Hepatocyte (in vitro differentiated cells): ENCODE data around the gene POU2AF3. TPM values are rescaled to one million over a fixed set of nuclear protein-coding genes. Genes with fewer than 3 reads are reported as not detected.

Source experiments
- DNase-seq: peaks from one replicate; pipeline ENCODE4 v3.0.0-alpha.2; 2016; ENCODE audit warnings: low spot score
- H2AFZ ChIP-seq: fragments of 200-600 bp; sonication (generic); 2 replicates; pipeline ENCODE4 v1.6.0; 2016; ENCODE audit warnings: antibody characterized with exemption, mild to moderate bottlenecking
- H3K27ac ChIP-seq: fragments of 200-600 bp; sonication (generic); 2 replicates; pipeline ENCODE4 v1.5.1; 2016; ENCODE audit warnings: mild to moderate bottlenecking
- H3K27me3 ChIP-seq: fragments of 200-600 bp; sonication (generic); 2 replicates; pipeline ENCODE4 v1.6.1; 2016
- H3K36me3 ChIP-seq: fragments of 200-600 bp; sonication (generic); replicated peaks from 2 replicates; pipeline ENCODE4 v1.5.1; 2016; ENCODE audit warnings: low read depth; ENCODE audit not compliant: insufficient read depth
- H3K4me1 ChIP-seq: fragments of 200-600 bp; sonication (generic); 2 replicates; pipeline ENCODE4 v1.5.1; 2016; ENCODE audit warnings: mild to moderate bottlenecking, moderate library complexity; ENCODE audit not compliant: insufficient read depth
- H3K4me2 ChIP-seq: fragments of 200-600 bp; sonication (generic); 2 replicates; pipeline ENCODE4 v1.6.0; 2016
- H3K4me3 ChIP-seq: fragments of 200-600 bp; sonication (generic); 2 replicates; pipeline ENCODE4 v1.5.1; 2016; ENCODE audit warnings: mild to moderate bottlenecking
- H3K79me2 ChIP-seq: fragments of 200-600 bp; sonication (generic); 2 replicates; pipeline ENCODE4 v1.6.0; 2017; ENCODE audit warnings: mild to moderate bottlenecking
- H3K9me2 ChIP-seq: fragments of 200-600 bp; sonication (generic); replicated peaks from 2 replicates; pipeline ENCODE4 v1.6.0; 2017; ENCODE audit warnings: mild to moderate bottlenecking; ENCODE audit not compliant: insufficient read depth
- H3K9me3 ChIP-seq: fragments of 200-600 bp; sonication (generic); 2 replicates; pipeline ENCODE4 v1.5.1; 2016; ENCODE audit warnings: low read depth, mild to moderate bottlenecking
- H4K20me1 ChIP-seq: fragments of 200-600 bp; sonication (generic); 2 replicates; pipeline ENCODE4 v1.6.0; 2016; ENCODE audit warnings: mild to moderate bottlenecking; ENCODE audit not compliant: insufficient read depth, poor library complexity, severe bottlenecking
- CTCF ChIP-seq: fragments of 200-600 bp; sonication (generic); IDR thresholded peaks from 2 replicates; pipeline ENCODE4 v1.5.1; 2016; ENCODE audit warnings: antibody characterized with exemption, mild to moderate bottlenecking; ENCODE audit not compliant: poor library complexity
- EZH2 ChIP-seq: fragments of 200-600 bp; sonication (generic); IDR thresholded peaks from 2 replicates; pipeline ENCODE4 v1.6.1; 2016; ENCODE audit warnings: antibody characterized with exemption, mild to moderate bottlenecking, borderline replicate concordance
- EZH2phosphoT487 ChIP-seq: fragments of 200-600 bp; sonication (generic); IDR thresholded peaks from one replicate; pipeline ENCODE4 v1.6.1; 2018; ENCODE audit warnings: antibody characterized with exemption, mild to moderate bottlenecking, low read depth, moderate library complexity; ENCODE audit not compliant: unreplicated experiment, severe bottlenecking
- WGBS: methylation state at CpG from one replicate; pipeline ENCODE4 v1.1.6; 2016; ENCODE audit warnings: low lambda C conversion rate; ENCODE audit errors: missing lambda C conversion rate; 5-methylcytosine and 5-hydroxymethylcytosine counted together
- polyA plus RNA-seq: library from polyadenylated mRNA; unstranded; fragments of >200 nt; fragmentation: Nextera tagmentation; extraction: Ambion mirVana; gene quantifications from 2 replicates; pipeline ENCODE4 v1.2.1, GENCODE V29; 2016
- total RNA-seq: library from RNA; depleted of rRNA; stranded (reverse); fragments of >200 nt; gene quantifications from 2 replicates; pipeline ENCODE4 v1.2.3, GENCODE V29; 2014

Gene POU2AF3
- total and polyA plus RNA-seq, 2 experiments from 2014 or later: 2.5 to 3.0 TPM

DNA sequence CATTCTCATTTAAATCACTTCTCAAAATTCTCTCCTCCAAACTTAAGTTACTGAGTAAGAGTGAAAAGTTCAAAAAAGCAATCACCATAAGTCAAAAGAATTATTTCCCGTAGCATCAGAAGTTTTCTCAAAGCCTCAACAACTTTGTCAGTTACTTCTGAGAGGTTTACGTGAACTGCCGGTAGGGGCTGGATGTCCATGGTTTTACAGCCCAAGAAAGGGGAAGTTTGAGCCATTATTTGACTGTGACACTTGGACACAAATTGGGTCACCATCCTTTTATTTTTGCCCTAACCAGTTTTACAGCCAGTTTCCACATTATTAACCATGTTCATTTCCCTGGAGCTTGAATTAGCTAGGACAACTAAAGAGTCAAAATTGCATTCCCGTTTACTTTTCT, 7.5 kb downstream of the POU2AF3 start:
- H4K20me1 ChIP-seq: no peaks in the 10 kb centered on the region
- no peaks in the 10 kb centered on the region for H3K36me3 ChIP-seq
- WGBS: 86% methylated on average over 4 of the region's 4 CpGs
- no peak overlapping the region for H3K27ac ChIP-seq
- H3K4me1 ChIP-seq: peaks cover 16% of the 10 kb centered on the region
- no peak overlapping the region for H2AFZ ChIP-seq
- H3K9me3 ChIP-seq: no peaks in the 10 kb centered on the region
- no peaks in the 10 kb centered on the region for H3K79me2 ChIP-seq
- H3K4me3 ChIP-seq: no peak overlapping the region
- no peak overlapping the region for H3K4me2 ChIP-seq
- H3K9me2 ChIP-seq: no peaks in the 10 kb centered on the region
- H3K27me3 ChIP-seq: no peaks in the 10 kb centered on the region
- TF ChIP-seq CTCF: no peak
- TF ChIP-seq EZH2: no peak
- no peak for DNase-seq

- Histone ChIP-seq H3K9me2 (no peaks in the 10 kb centered on the region), H3K9me3 (no peaks in the 10 kb centered on the region), H3K4me2 (no peak overlapping the region), H3K4me3 (no peak overlapping the region), H2AFZ (no peak overlapping the region), H4K20me1 (no peaks in the 10 kb centered on the region), H3K27me3 (no peaks in the 10 kb centered on the region), H3K27ac (no peak overlapping the region), H3K4me1 (peaks cover 16% of the 10 kb centered on the region), H3K36me3 (no peaks in the 10 kb centered on the region), H3K79me2 (no peaks in the 10 kb centered on the region)
- no peak for DNase-seq
- no peak for TF ChIP-seq EZH2
- no peak for TF ChIP-seq CTCF
- no peak for TF ChIP-seq EZH2phosphoT487
- WGBS: 83% methylated on average over 5 of the region's 5 CpGs
Observed at GRCh38 chr11:111306321-111306720, 8.0 kb downstream of the POU2AF3 start.

GRCh38 chr11:111307472-111308108, 9.2 kb downstream of the POU2AF3 start:
- WGBS: 81% methylated on average over 3 of the region's 3 CpGs
- H4K20me1 ChIP-seq: no peaks in the 10 kb centered on the region
- no peak overlapping the region for H3K27ac ChIP-seq
- no peak overlapping the region for H2AFZ ChIP-seq
- no peak for DNase-seq
- no peak for TF ChIP-seq CTCF
- TF ChIP-seq EZH2phosphoT487: no peak
- TF ChIP-seq EZH2: no peak
- H3K9me3 ChIP-seq: no peaks in the 10 kb centered on the region
- H3K4me1 ChIP-seq: peaks cover 16% of the 10 kb centered on the region
- H3K4me2 ChIP-seq: no peak overlapping the region
- H3K4me3 ChIP-seq: no peak overlapping the region
- no peaks in the 10 kb centered on the region for H3K27me3 ChIP-seq
- H3K9me2 ChIP-seq: no peaks in the 10 kb centered on the region
- no peaks in the 10 kb centered on the region for H3K36me3 ChIP-seq
- H3K79me2 ChIP-seq: no peaks in the 10 kb centered on the region

GRCh38 chr11:111308140-111308539, 9.8 kb downstream of the POU2AF3 start:
- DNase-seq: peak; percentile 78
- H3K4me2 ChIP-seq: no peak overlapping the region
- H3K4me3 ChIP-seq: no peak overlapping the region
- no peaks in the 10 kb centered on the region for H3K9me3 ChIP-seq
- H3K27ac ChIP-seq: no peak overlapping the region
- peaks cover 10% of the 10 kb centered on the region for H3K4me1 ChIP-seq
- H3K36me3 ChIP-seq: no peaks in the 10 kb centered on the region
- no peaks in the 10 kb centered on the region for H3K27me3 ChIP-seq
- no peaks in the 10 kb centered on the region for H3K9me2 ChIP-seq
- 52% methylated on average over 7 of the region's 7 CpGs for WGBS
- no peaks in the 10 kb centered on the region for H4K20me1 ChIP-seq
- no peak overlapping the region for H2AFZ ChIP-seq
- H3K79me2 ChIP-seq: no peaks in the 10 kb centered on the region
- no peak for TF ChIP-seq CTCF
- TF ChIP-seq EZH2phosphoT487: no peak
- no peak for TF ChIP-seq EZH2
